Testis (tissue), 2 donors: Measurements from ENCODE around the gene CEACAM6.

ENCODE experiments used
- POLR2A ChIP-seq: fragments of 450-650 bp; IDR thresholded peaks from one replicate; pipeline ENCODE4 v1.6.1; 2017; ENCODE audit warnings: antibody characterized with exemption, mild to moderate bottlenecking, moderate library complexity
- TF ChIP-seq, protein P1 (sequence below), 3 experiments: fragments of 450-650 bp in 2 of 3; fragments of 200-600 bp in 1 of 3; sonication (generic) in 1 of 3; IDR thresholded peaks; one replicate each; pipeline ENCODE4 v1.5.1; 2016 to 2019; ENCODE audit warnings: antibody characterized with exemption in 3 of 3, mild to moderate bottlenecking in 2 of 3, moderate library complexity in 1 of 3

- no peak for TF ChIP-seq POLR2A
- TF ChIP-seq, protein P1, sequence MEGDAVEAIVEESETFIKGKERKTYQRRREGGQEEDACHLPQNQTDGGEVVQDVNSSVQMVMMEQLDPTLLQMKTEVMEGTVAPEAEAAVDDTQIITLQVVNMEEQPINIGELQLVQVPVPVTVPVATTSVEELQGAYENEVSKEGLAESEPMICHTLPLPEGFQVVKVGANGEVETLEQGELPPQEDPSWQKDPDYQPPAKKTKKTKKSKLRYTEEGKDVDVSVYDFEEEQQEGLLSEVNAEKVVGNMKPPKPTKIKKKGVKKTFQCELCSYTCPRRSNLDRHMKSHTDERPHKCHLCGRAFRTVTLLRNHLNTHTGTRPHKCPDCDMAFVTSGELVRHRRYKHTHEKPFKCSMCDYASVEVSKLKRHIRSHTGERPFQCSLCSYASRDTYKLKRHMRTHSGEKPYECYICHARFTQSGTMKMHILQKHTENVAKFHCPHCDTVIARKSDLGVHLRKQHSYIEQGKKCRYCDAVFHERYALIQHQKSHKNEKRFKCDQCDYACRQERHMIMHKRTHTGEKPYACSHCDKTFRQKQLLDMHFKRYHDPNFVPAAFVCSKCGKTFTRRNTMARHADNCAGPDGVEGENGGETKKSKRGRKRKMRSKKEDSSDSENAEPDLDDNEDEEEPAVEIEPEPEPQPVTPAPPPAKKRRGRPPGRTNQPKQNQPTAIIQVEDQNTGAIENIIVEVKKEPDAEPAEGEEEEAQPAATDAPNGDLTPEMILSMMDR (IDR thresholded peaks at IDR 0.05) = no peak
Observed at GRCh38 chr19:41734156-41734555, 21.2 kb upstream of the CEACAM6 start.
